CD4-positive, alpha-beta T cell (primary cell): ENCODE measurements around the gene CDH13. TPM values are rescaled to one million over a fixed set of nuclear protein-coding genes. Genes with fewer than 3 reads are reported as not detected.

ENCODE experiments used
- ATAC-seq: fragments of 200-7000 bp; cut with Tn5 transposase; one replicate; pipeline ENCODE4 v1.10.0; 2022; ENCODE audit warnings: mild to moderate bottlenecking; ENCODE audit not compliant: poor library complexity
- CTCF ChIA-PET: fragments of 350-600 bp; sonication (Branson Sonifier 250); formaldehyde crosslinking; loops from one replicate; lab custom pipeline; 2021; ENCODE audit warnings: antibody characterized with exemption, inconsistent platforms; lab: Charles Lee
- POLR2A ChIA-PET: fragments of 350-600 bp; sonication (Branson Sonifier 250); formaldehyde crosslinking; loops from one replicate; lab custom pipeline; 2021; ENCODE audit warnings: antibody characterized with exemption, inconsistent platforms; lab: Charles Lee
- DNase-seq, 14 experiments: peaks; one replicate each; pipeline ENCODE4 v3.0.0-alpha.2; 2013 to 2020; ENCODE audit warnings: mixed read lengths in 2 of 14
- H3K27ac ChIP-seq, 2 donors: one replicate each; pipeline versions ENCODE4 v1.5.1 to v1.7.0; 2013; ENCODE audit warnings: low read length in 2 of 2, low read depth in 1 of 2, mild to moderate bottlenecking in 1 of 2
- H3K27me3 ChIP-seq, 2 experiments: 1 replicate in 1 of 2; 2 replicates in 1 of 2; pipeline versions ENCODE4 v1.6.1 to v1.7.0; 2013; ENCODE audit warnings: low read length in 2 of 2, control low read depth in 1 of 2, mild to moderate bottlenecking in 1 of 2, moderate library complexity in 1 of 2; ENCODE audit not compliant: insufficient read depth in 2 of 2, control insufficient read depth in 1 of 2
- H3K36me3 ChIP-seq: one replicate; pipeline ENCODE4 v1.6.1; 2013; ENCODE audit warnings: low read length, control low read depth; ENCODE audit not compliant: insufficient read depth
- H3K4me1 ChIP-seq: one replicate; pipeline ENCODE4 v1.6.1; 2013; ENCODE audit warnings: low read length, control low read depth; ENCODE audit not compliant: insufficient read depth
- H3K4me3 ChIP-seq: one replicate; pipeline ENCODE4 v1.5.1; 2013; ENCODE audit warnings: mild to moderate bottlenecking, low read length, moderate library complexity
- H3K9me3 ChIP-seq, 2 experiments: 1 replicate in 1 of 2; 2 replicates in 1 of 2; pipeline versions ENCODE4 v1.6.1 to v1.7.0; 2013; ENCODE audit warnings: low read length in 2 of 2, mild to moderate bottlenecking in 2 of 2, control low read depth in 1 of 2, moderate library complexity in 1 of 2; ENCODE audit not compliant: control insufficient read depth in 1 of 2, insufficient read depth in 1 of 2
- H3K27ac Mint-ChIP-seq: one replicate; pipeline ENCODE4 v1.8.0; 2020; ENCODE audit warnings: mixed read lengths
- H3K27me3 Mint-ChIP-seq: one replicate; pipeline ENCODE4 v1.8.0; 2021; ENCODE audit warnings: mixed read lengths
- H3K36me3 Mint-ChIP-seq: one replicate; pipeline ENCODE4 v1.8.0; 2021; ENCODE audit warnings: low read depth, mixed read lengths
- H3K4me1 Mint-ChIP-seq: one replicate; pipeline ENCODE4 v1.8.0; 2021; ENCODE audit warnings: low read depth, mixed read lengths
- H3K4me3 Mint-ChIP-seq: one replicate; pipeline ENCODE4 v1.8.0; 2020; ENCODE audit warnings: mild to moderate bottlenecking, mixed read lengths
- H3K9me3 Mint-ChIP-seq: one replicate; pipeline ENCODE4 v1.8.0; 2020; ENCODE audit warnings: mixed read lengths
- CTCF ChIP-seq: fragments of 200-600 bp; IDR thresholded peaks from one replicate; pipeline ENCODE4 v1.8.0; 2022; ENCODE audit warnings: antibody characterized with exemption, mild to moderate bottlenecking
- intact Hi-C, 2 experiments: fragments of 100-400 bp; cut with DNase I in 1 of 2; cut with micrococcal nuclease in 1 of 2; formaldehyde crosslinking; loops; one replicate each; pipeline versions ENCODE4 v1.15.1 to v1.9.0; 2023 to 2025; cut with DNase I, micrococcal nuclease
- total RNA-seq, 174 experiments: library from RNA in 2 of 174; stranded (reverse) in 2 of 174; gene quantifications; one replicate each; pipeline ENCODE4 v1.2.3 and lab custom pipeline; 2021 to 2026

CDH13 gene
- total RNA-seq, 2 experiments from 2014 or later: not detected

GRCh38 chr16:83338138-83338537 lies 711.4 kb downstream of the CDH13 start:
- Mint-ChIP-seq H3K27me3 (peaks cover 5% of the 10 kb centered on the region), H3K27ac (no peak overlapping the region), H3K4me3 (no peak overlapping the region), H3K9me3 (no peaks in the 10 kb centered on the region), H3K4me1 (no peaks in the 10 kb centered on the region), H3K36me3 (no peaks in the 10 kb centered on the region)
- POLR2A ChIA-PET: no interaction called here
- Histone ChIP-seq H3K9me3 (no peaks in the 10 kb centered on the region), H3K27me3 (no peaks in the 10 kb centered on the region), H3K36me3 (no peaks in the 10 kb centered on the region), H3K27ac (no peak overlapping the region), H3K4me1 (no peaks in the 10 kb centered on the region), H3K4me3 (no peak overlapping the region)
- intact Hi-C loops: no loop called here
- ATAC-seq: no peak
- CTCF ChIA-PET: no interaction called here
- no peak for DNase-seq
- TF ChIP-seq CTCF: no peak

GRCh38 chr16:83338941-83339340 lies 712.2 kb downstream of the CDH13 start:
- Histone ChIP-seq H3K4me1 (no peaks in the 10 kb centered on the region), H3K9me3 (no peaks in the 10 kb centered on the region), H3K27ac (no peak overlapping the region), H3K36me3 (no peaks in the 10 kb centered on the region), H3K27me3 (peaks cover 0 to under 1% of the 10 kb centered on the region in 2 experiments), H3K4me3 (no peak overlapping the region)
- no peak for TF ChIP-seq CTCF
- no peaks in the 10 kb centered on the region for H3K4me1 Mint-ChIP-seq
- intact Hi-C loops: no loop called here
- no peaks in the 10 kb centered on the region for H3K9me3 Mint-ChIP-seq
- H3K27me3 Mint-ChIP-seq: peaks cover 5% of the 10 kb centered on the region
- H3K36me3 Mint-ChIP-seq: no peaks in the 10 kb centered on the region
- ChIA-PET POLR2A (no interaction called here), CTCF (no interaction called here)
- DNase-seq (no peak), ATAC-seq (no peak)
- H3K4me3 Mint-ChIP-seq: no peak overlapping the region
- no peak overlapping the region for H3K27ac Mint-ChIP-seq

- intact Hi-C loops: no loop called here
- Histone ChIP-seq H3K4me3 (no peak overlapping the region), H3K4me1 (no peaks in the 10 kb centered on the region), H3K36me3 (no peaks in the 10 kb centered on the region), H3K27ac (no peak overlapping the region), H3K27me3 (peaks cover 0 to 2% of the 10 kb centered on the region in 2 experiments), H3K9me3 (no peaks in the 10 kb centered on the region)
- H3K27me3 Mint-ChIP-seq: no peaks in the 10 kb centered on the region
- ChIA-PET CTCF (no interaction called here), POLR2A (no interaction called here)
- H3K4me3 Mint-ChIP-seq: no peak overlapping the region
- H3K27ac Mint-ChIP-seq: no peak overlapping the region
- no peak for TF ChIP-seq CTCF
- DNase-seq (no peak), ATAC-seq (no peak)
- no peaks in the 10 kb centered on the region for H3K36me3 Mint-ChIP-seq
- no peaks in the 10 kb centered on the region for H3K9me3 Mint-ChIP-seq
- no peaks in the 10 kb centered on the region for H3K4me1 Mint-ChIP-seq
Measured at GRCh38 chr16:83343935-83344366, 717.2 kb downstream of the CDH13 start.
